Natural killer cell (primary cell): Measurements from ENCODE around the gene NEK5. TPM values are rescaled to one million over a fixed set of nuclear protein-coding genes. Genes with fewer than 3 reads are reported as not detected.

Source experiments
- ATAC-seq, 3 donors: fragments of 150-1000 bp in 2 of 3; fragments of 200-7000 bp in 1 of 3; cut with Tn5 transposase; 1 replicate in 1 of 3; 2 replicates in 2 of 3; pipeline ENCODE4 v1.10.0; 2021; ENCODE audit warnings: mild to moderate bottlenecking in 2 of 3, moderate library complexity in 2 of 3
- DNase-seq, 2 donors: peaks; one replicate each; pipeline versions ENCODE4 v3.0.0 to v3.0.0-alpha.2; 2013 to 2021; ENCODE audit warnings: mixed read lengths in 1 of 2
- H3K27ac ChIP-seq: one replicate; pipeline ENCODE4 v1.5.1; 2013; ENCODE audit warnings: mild to moderate bottlenecking, low read length
- H3K27me3 ChIP-seq: one replicate; pipeline ENCODE4 v1.6.1; 2013; ENCODE audit warnings: low read length; ENCODE audit not compliant: control insufficient read depth, insufficient read depth
- H3K36me3 ChIP-seq: one replicate; pipeline ENCODE4 v1.6.1; 2013; ENCODE audit warnings: low read length; ENCODE audit not compliant: control insufficient read depth, insufficient read depth
- H3K4me1 ChIP-seq: one replicate; pipeline ENCODE4 v1.6.1; 2013; ENCODE audit warnings: low read length; ENCODE audit not compliant: control insufficient read depth, insufficient read depth
- H3K4me3 ChIP-seq: one replicate; pipeline ENCODE4 v1.5.1; 2013; ENCODE audit warnings: low read length
- H3K9me3 ChIP-seq: one replicate; pipeline ENCODE4 v1.6.1; 2013; ENCODE audit warnings: low read length; ENCODE audit not compliant: control insufficient read depth, insufficient read depth
- H3K27ac Mint-ChIP-seq, 2 donors: one replicate each; pipeline ENCODE4 v1.8.0; 2022; ENCODE audit warnings: mild to moderate bottlenecking in 2 of 2, mixed read lengths in 2 of 2, moderate library complexity in 1 of 2
- H3K27me3 Mint-ChIP-seq, 2 donors: one replicate each; pipeline ENCODE4 v1.8.0; 2022; ENCODE audit warnings: low read depth in 2 of 2, mixed read lengths in 2 of 2
- H3K36me3 Mint-ChIP-seq: one replicate; pipeline ENCODE4 v1.8.0; 2022; ENCODE audit warnings: mixed read lengths
- H3K4me1 Mint-ChIP-seq, 2 donors: one replicate each; pipeline ENCODE4 v1.8.0; 2022; ENCODE audit warnings: mixed read lengths in 2 of 2
- H3K4me3 Mint-ChIP-seq: one replicate; pipeline ENCODE4 v1.8.0; 2022; ENCODE audit warnings: mild to moderate bottlenecking, moderate library complexity, mixed read lengths
- H3K9me3 Mint-ChIP-seq, 2 donors: one replicate each; pipeline ENCODE4 v1.8.0; 2022; ENCODE audit warnings: mixed read lengths in 2 of 2
- CTCF ChIP-seq: fragments of 200-600 bp; IDR thresholded peaks from one replicate; pipeline ENCODE4 v1.8.0; 2022; ENCODE audit warnings: antibody characterized with exemption
- WGBS: methylation state at CpG from one replicate; pipeline ENCODE4 v1.1.7; 2013; ENCODE audit warnings: missing lambda C conversion rate; ENCODE audit not compliant: insufficient coverage; 5-methylcytosine and 5-hydroxymethylcytosine counted together
- intact Hi-C: fragments of 100-400 bp; cut with micrococcal nuclease; formaldehyde crosslinking; loops from one replicate; pipeline ENCODE4 v1.14.2; 2022
- total RNA-seq, 4 donors: library from RNA; stranded (reverse); fragments of 120-200 nt in 1 of 4; gene quantifications; one replicate each; pipeline versions ENCODE4 v1.2.3 to v1.2.4, GENCODE V29; 2013 to 2022

NEK5 gene
- total RNA-seq, 3 donors from 2014 or later (not counting 1 experiment from before 2014, with no cell fraction given) = 0.13 TPM; not detected in 2

GRCh38 chr13:52009946-52010345 lies 118.9 kb downstream of the NEK5 start:
- H3K27me3 Mint-ChIP-seq = peaks cover 34 to 43% of the 10 kb centered on the region in 2 donors
- no peaks in the 10 kb centered on the region for H3K36me3 Mint-ChIP-seq
- H3K4me1 ChIP-seq = peaks cover 9% of the 10 kb centered on the region
- no peak for TF ChIP-seq CTCF
- H3K27me3 ChIP-seq = peaks cover 8% of the 10 kb centered on the region
- peaks cover 21 to 23% of the 10 kb centered on the region in 2 donors for H3K4me1 Mint-ChIP-seq
- H3K4me3 ChIP-seq = no peak overlapping the region
- ATAC-seq (no peak), DNase-seq (no peak)
- 76% methylated on average over 6 of the region's 6 CpGs for WGBS
- intact Hi-C loops = loop anchor here (5.0 kb wide), 1 partner anchor 428 kb away; the partner anchor contains the start of gene WDFY2
- H3K36me3 ChIP-seq = no peaks in the 10 kb centered on the region
- H3K27ac ChIP-seq = no peak overlapping the region
- H3K4me3 Mint-ChIP-seq = peak overlapping the region; percentile 99
- no peaks in the 10 kb centered on the region for H3K9me3 ChIP-seq
- H3K27ac Mint-ChIP-seq = no peak overlapping the region
- H3K9me3 Mint-ChIP-seq = no peaks in the 10 kb centered on the region

DNA sequence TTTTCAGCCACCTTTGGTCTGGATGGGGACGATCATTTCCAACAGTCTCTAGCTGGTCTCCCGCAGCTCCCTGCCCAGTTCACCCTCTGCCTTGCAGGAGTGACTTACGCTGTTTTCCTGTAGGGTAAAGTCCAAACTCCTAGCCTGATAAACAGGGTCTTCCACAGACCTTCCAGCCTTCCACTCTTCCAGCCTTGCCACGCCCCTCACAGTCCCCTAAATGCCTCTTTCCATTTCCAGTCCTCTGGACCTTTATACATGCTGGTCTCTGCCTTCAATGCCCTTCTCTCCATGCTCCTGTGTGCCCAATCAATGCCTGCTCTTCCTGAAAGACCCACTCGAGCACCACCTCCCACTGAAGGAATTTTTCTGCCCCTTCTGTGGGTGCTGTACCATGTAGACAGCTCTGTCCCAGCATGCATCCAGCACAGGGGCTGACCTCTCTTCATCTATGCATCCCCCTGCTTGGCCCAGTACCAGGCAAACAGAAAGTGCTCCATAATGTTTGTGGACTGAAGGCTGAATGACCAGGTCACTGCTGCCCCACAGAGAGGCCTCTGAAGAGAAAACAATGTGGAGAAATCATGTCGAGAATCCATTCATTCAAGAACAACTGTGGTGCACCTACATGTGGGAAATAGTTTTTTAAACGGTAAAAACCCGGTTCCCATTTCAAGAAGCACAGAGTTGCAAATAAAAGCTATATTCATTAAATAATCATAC lies 122.2 kb downstream of the NEK5 start:
- TF ChIP-seq CTCF = no peak
- Histone ChIP-seq H3K27me3 (peaks cover 8% of the 10 kb centered on the region), H3K36me3 (no peaks in the 10 kb centered on the region), H3K4me3 (no peak overlapping the region), H3K9me3 (no peaks in the 10 kb centered on the region), H3K27ac (no peak overlapping the region), H3K4me1 (peaks cover 9% of the 10 kb centered on the region)
- ATAC-seq (no peak), DNase-seq (no peak)
- 83% methylated on average over 6 of the region's 8 CpGs for WGBS
- Mint-ChIP-seq H3K4me3 (no peak overlapping the region), H3K9me3 (no peaks in the 10 kb centered on the region), H3K27ac (no peak overlapping the region), H3K27me3 (peaks cover 34 to 43% of the 10 kb centered on the region in 2 donors), H3K4me1 (peaks cover 7% of the 10 kb centered on the region in 2 donors), H3K36me3 (no peaks in the 10 kb centered on the region)
- intact Hi-C loops = no loop called here

DNA sequence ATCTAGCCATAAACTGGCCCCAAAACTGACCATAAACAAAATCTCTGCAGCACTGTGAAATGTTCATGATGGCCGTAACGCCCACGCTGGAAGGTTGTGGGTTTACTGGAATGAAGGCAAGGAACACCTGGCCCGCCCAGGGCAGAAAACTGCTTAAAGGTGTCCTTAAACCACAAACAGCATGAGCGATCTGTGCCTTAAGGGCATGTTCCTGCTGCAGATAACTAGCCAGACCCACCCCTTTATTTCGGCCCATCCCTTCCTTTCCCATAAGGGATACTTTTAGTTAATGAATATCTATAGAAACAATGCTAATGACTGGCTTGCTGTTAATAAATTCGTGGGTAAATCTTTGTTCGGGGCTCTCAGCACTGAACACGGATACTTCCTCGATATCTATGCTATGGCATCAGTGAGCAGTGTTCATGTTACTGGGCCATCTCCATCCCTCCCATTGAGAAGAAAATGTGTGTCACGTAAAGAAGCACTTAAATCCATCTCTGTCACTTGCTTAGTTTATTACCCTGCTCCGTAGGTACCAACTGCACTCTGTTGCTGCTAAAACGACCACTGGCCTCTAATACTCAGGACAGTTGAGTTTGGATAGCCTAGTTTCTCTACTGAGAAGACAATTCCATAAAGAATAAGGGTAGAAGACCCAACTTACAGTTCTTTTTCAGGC lies 122.9 kb downstream of the NEK5 start:
- intact Hi-C loops = no loop called here
- no peak for DNase-seq
- TF ChIP-seq CTCF = no peak
- no peaks in the 10 kb centered on the region for H3K36me3 Mint-ChIP-seq
- Histone ChIP-seq H3K4me1 (peaks cover 3% of the 10 kb centered on the region), H3K27me3 (peaks cover 5% of the 10 kb centered on the region), H3K4me3 (no peak overlapping the region), H3K36me3 (no peaks in the 10 kb centered on the region), H3K27ac (no peak overlapping the region), H3K9me3 (no peaks in the 10 kb centered on the region)
- H3K27me3 Mint-ChIP-seq = peaks cover 33 to 40% of the 10 kb centered on the region in 2 donors
- 88% methylated on average over 12 of the region's 13 CpGs for WGBS
- ATAC-seq = no peak
- no peaks in the 10 kb centered on the region for H3K9me3 Mint-ChIP-seq
- no peak overlapping the region for H3K4me3 Mint-ChIP-seq
- no peak overlapping the region for H3K27ac Mint-ChIP-seq
- H3K4me1 Mint-ChIP-seq = peaks cover 2 to 3% of the 10 kb centered on the region in 2 donors
